ENCODE results near the gene SLC38A9.

Gene SLC38A9

DNA sequence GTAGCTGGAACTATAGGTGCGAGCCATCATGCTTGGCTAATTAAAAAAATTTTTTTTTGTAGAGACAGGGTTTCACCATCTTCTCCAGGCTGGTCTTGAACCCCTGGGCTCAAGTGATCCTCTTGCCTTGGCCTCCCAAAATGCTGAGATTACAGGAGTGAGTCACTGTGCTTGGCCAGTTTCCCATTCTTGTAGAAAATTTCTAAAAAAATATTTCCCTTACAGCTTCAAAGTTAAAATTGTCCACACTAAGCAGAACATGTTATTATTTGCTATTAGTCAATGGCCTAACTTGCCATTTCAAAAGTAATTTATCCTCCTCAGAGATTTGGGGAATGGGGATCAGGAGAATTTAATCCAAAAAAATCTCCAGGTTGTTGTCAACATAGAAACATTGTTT lies 40.1 kb downstream of the SLC38A9 start:
- TF ChIP-seq, protein P1, sequence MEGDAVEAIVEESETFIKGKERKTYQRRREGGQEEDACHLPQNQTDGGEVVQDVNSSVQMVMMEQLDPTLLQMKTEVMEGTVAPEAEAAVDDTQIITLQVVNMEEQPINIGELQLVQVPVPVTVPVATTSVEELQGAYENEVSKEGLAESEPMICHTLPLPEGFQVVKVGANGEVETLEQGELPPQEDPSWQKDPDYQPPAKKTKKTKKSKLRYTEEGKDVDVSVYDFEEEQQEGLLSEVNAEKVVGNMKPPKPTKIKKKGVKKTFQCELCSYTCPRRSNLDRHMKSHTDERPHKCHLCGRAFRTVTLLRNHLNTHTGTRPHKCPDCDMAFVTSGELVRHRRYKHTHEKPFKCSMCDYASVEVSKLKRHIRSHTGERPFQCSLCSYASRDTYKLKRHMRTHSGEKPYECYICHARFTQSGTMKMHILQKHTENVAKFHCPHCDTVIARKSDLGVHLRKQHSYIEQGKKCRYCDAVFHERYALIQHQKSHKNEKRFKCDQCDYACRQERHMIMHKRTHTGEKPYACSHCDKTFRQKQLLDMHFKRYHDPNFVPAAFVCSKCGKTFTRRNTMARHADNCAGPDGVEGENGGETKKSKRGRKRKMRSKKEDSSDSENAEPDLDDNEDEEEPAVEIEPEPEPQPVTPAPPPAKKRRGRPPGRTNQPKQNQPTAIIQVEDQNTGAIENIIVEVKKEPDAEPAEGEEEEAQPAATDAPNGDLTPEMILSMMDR (IDR thresholded peaks at IDR 0.05; ENCODE audit: low read depth, low read length, missing control alignments) = no peak
- in situ Hi-C loops (cut with HindIII; ENCODE audit: low sequenced_read_pairs) = no loop called here
- H3K4me3 ChIP-seq (ENCODE audit: low read depth, low read length) = no peak overlapping the region
- no peak for DNase-seq (ENCODE audit: low read depth)

DNA sequence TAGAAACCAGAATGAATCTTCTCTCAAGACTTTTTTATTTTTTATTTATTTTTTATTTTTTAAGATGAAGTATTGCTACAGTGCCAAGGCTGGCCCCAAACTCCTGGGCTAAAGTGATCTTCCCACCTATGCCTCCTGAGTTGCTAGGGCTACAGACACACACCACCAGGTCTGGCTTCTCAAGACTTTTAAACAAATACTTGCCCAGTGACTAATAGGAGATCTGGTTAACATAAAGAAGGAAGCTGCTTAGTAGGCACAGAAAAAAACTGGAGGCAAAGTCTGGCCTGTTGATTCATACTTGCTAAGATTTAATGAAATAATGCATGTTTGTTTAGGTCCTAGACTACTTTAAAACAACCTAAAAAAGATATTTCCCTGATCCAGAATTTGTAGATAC lies 43.8 kb downstream of the SLC38A9 start:
- H3K4me3 ChIP-seq (ENCODE audit: low read depth, low read length) = no peak overlapping the region
- TF ChIP-seq, protein P1 (IDR thresholded peaks at IDR 0.05; ENCODE audit: low read depth, low read length, missing control alignments) = no peak
- DNase-seq (ENCODE audit: low read depth) = peak; percentile 69
- in situ Hi-C loops (cut with HindIII; ENCODE audit: low sequenced_read_pairs) = no loop called here

DNA sequence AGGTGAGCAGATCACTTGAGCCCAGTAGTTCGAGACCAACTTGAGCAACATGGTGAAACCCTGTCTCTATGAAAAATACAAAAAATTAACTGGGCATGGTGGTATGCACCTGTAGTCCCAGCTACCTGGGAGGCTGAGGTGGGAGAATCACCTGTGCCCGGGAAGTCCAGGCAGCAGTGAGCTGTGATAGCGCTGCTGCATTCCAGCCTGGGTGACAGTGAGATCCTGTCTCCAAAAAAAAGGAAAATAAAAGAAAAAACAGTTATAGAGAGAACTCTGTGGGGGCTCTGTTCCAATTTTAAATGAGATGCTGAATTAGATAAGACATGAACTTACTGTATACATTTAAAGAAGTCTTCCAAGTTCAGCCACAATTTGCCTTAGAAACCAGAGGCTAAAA lies 44.2 kb downstream of the SLC38A9 start:
- no peak for DNase-seq (ENCODE audit: low read depth)
- H3K4me3 ChIP-seq (ENCODE audit: low read depth, low read length) = no peak overlapping the region
- in situ Hi-C loops (cut with HindIII; ENCODE audit: low sequenced_read_pairs) = no loop called here
- TF ChIP-seq, protein P1 (IDR thresholded peaks at IDR 0.05; ENCODE audit: low read depth, low read length, missing control alignments) = no peak

DNA sequence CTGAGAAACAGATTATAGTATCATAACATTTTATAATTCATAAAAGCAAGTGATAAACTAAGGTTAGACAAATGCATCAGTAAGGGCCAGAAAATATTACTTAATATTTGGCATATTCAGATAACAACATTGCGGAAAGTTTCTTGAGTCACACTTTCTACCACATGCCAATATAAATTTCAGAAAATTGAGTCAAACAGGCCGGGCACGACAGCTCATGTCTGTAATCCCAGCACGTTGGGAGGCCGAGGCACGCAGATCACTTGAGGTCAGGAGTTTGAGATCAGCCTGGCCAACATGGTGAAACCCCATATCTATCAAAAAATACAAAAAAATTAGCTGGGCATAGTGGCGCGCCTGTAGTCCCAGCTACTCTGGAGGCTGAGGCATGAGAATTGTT lies 47.1 kb downstream of the SLC38A9 start:
- DNase-seq (ENCODE audit: low read depth) = no peak
- TF ChIP-seq, protein P1 (IDR thresholded peaks at IDR 0.05; ENCODE audit: low read depth, low read length, missing control alignments) = no peak
- in situ Hi-C loops (cut with HindIII; ENCODE audit: low sequenced_read_pairs) = no loop called here

DNA sequence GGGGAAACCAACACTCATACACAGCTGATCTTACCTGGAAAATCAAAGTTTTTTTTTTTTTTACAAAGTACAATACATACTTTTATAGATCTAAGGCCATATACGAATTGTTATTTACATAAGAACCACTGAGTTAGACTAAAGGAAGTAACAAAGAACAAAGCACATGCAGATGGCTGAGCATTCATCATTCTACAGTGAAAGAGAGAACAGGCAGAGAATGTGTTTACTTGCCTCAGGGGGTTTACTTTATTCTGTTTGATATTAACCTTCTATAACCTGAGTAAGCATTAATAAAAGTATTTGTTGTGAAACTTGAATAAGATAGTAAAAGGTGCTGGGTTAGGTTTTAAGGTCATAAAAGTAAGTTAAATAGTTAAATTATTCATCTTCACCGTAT lies 54.7 kb downstream of the SLC38A9 start:
- in situ Hi-C loops (cut with HindIII; ENCODE audit: low sequenced_read_pairs) = no loop called here
- DNase-seq (ENCODE audit: low read depth) = no peak
- TF ChIP-seq, protein P1 (IDR thresholded peaks at IDR 0.05; ENCODE audit: low read depth, low read length, missing control alignments) = no peak
- H3K4me3 ChIP-seq (ENCODE audit: low read depth, low read length) = no peak overlapping the region

More for the DNA sequence above, 47.1 kb downstream of the SLC38A9 start:
- no peak overlapping the region for H3K4me3 ChIP-seq (ENCODE audit: low read depth, low read length)

DNA sequence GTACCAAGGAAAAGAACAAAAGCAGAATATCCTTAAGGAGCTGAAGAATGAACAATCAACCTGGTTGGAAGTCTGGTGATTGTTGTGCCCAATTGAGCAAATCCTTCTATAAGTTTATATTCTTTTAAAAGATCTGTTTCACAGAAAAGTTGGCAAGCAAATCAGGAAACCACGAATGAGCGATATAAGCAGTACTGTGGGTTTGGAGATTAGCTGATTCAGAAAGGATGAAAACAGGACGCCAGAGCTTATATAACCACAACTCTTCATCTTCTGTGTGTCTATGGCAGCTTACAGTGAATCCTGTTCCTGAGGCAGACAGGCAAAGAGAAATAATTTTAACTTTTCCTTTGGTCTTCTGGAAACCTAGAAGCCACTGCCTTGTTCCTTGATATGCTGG lies 61.7 kb downstream of the SLC38A9 start:
- in situ Hi-C loops (cut with HindIII; ENCODE audit: low sequenced_read_pairs) = no loop called here
- H3K4me3 ChIP-seq (ENCODE audit: low read depth, low read length) = no peak overlapping the region
- TF ChIP-seq, protein P1 (IDR thresholded peaks at IDR 0.05; ENCODE audit: low read depth, low read length, missing control alignments) = no peak
- peak; percentile 72 for DNase-seq (ENCODE audit: low read depth)

DNA sequence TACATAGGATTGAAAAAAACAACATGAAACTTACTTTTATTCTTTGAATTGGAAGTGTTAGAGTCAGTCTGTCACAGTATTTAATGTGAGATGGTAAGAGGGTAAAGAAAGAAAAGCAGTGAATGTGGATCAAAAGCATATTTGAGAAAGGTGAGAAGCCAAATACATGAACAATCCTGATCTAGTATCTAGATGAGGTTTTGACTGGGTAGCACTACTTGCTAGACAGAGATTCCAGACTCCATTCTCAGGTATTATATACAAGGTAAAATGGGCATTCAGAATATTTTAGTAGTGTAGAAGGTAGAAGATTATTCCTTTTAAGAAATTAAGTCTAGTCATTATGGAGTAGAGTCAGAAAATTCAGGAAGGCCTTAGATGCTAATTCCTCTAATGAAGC lies 62.2 kb downstream of the SLC38A9 start:
- in situ Hi-C loops (cut with HindIII; ENCODE audit: low sequenced_read_pairs) = no loop called here
- DNase-seq (ENCODE audit: low read depth) = no peak
- TF ChIP-seq, protein P1 (IDR thresholded peaks at IDR 0.05; ENCODE audit: low read depth, low read length, missing control alignments) = no peak
- H3K4me3 ChIP-seq (ENCODE audit: low read depth, low read length) = no peak overlapping the region
